ENCODE data around the gene LRRC4C. TPM values are rescaled to one million over a fixed set of nuclear protein-coding genes. Genes with fewer than 3 reads are reported as not detected.
A peak's percentile ranks its signal among the peaks of the same experiment; 100 is the strongest.

Gene LRRC4C
- total and polyA plus RNA-seq, 2 experiments from 2014 or later: 0.35 to 1.1 TPM

DNA sequence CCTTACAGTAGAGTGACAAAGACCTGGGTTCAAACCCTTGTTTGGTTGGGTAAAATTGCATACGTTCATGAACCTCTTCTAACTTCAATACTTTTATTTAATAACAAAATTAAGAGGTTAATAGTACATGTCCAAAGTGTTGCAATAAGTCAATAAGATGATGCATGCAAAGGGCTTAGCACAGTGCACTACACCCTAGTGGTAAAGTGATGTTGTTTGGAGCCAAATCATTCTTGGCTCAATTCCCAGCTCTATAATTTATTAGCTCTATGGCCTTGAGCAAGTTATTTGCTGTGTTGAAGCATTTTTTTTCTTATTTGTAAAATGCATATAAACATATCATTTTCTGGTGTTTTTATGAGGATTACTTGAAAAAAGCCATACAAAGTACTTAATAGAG lies 945.3 kb downstream of the LRRC4C start:
- Mint-ChIP-seq H3K9me3 (peaks cover 5% of the 10 kb centered on the region; the same call in 2 of the 3 replicates), H3K36me3 (ENCODE audit: low read depth) (no peaks in the 10 kb centered on the region), H3K4me3 (no peak overlapping the region), H3K27ac (no peak overlapping the region), H3K4me1 (no peaks in the 10 kb centered on the region), H3K27me3 (ENCODE audit: insufficient read depth, low read depth, poor library complexity) (no peaks in the 10 kb centered on the region)
- Histone ChIP-seq H3K4me3 (no peak overlapping the region), H3K27me3 (ENCODE audit: insufficient read depth) (no peaks in the 10 kb centered on the region), H3K9me2 (ENCODE audit: insufficient read depth) (no peaks in the 10 kb centered on the region), H3K27ac (ENCODE audit: low read depth) (no peak overlapping the region), H3K79me2 (replicated peaks; ENCODE audit: insufficient read depth) (no peaks in the 10 kb centered on the region), H3K4me1 (ENCODE audit: insufficient read depth) (no peaks in the 10 kb centered on the region), H3F3A (replicated peaks; ENCODE audit: low read depth) (no peaks in the 10 kb centered on the region), H3K4me2 (no peak overlapping the region), H4K20me1 (replicated peaks; ENCODE audit: insufficient read depth) (no peaks in the 10 kb centered on the region), H3K36me3 (ENCODE audit: insufficient read depth) (no peaks in the 10 kb centered on the region), H2AFZ (no peak overlapping the region)
- no peak for ATAC-seq
- DNase-seq (ENCODE audit: low spot score): no peak
- TF ChIP-seq CREB1 (CRISPR knock-in tag; IDR thresholded peaks at IDR 0.05; ENCODE audit: low read depth) (no peak), ZNF114 (CRISPR knock-in tag; IDR thresholded peaks at IDR 0.05) (no peak), ZNF331 (CRISPR knock-in tag; IDR thresholded peaks at IDR 0.05; ENCODE audit: low read depth) (no peak), POLR2AphosphoS5 (IDR thresholded peaks at IDR 0.05; ENCODE audit: low read depth) (no peak)

DNA sequence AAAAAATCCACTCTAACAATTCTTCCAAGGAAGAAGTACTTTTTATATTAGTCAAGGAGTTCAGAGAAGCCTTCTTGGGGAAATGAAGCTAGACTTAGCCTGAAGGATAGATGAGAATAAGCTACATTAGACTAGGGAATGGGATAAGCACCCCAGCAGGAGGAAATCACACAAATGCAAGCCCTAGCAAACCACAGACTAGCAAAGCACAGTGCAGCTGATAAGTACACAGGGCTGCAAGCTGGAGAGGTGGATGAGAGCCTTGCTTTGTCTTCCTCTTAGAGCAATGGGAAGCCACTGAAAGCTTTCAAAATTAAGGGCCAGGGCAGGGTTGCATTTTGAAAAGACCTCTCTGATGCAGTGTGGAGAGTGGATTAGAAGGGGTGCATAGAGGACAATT lies 946.2 kb downstream of the LRRC4C start:
- H3K27ac Mint-ChIP-seq: no peak overlapping the region
- H3K4me3 Mint-ChIP-seq: no peak overlapping the region
- ATAC-seq (peak; percentile 53; the same call in 2 of the 3 replicates), DNase-seq (ENCODE audit: low spot score) (no peak)
- Histone ChIP-seq H2AFZ (0 out of 2 replicates have a peak overlapping the region, but pooled peaks have one; percentile 2), H3F3A (replicated peaks; ENCODE audit: low read depth) (no peaks in the 10 kb centered on the region), H3K4me2 (no peak overlapping the region), H3K79me2 (replicated peaks; ENCODE audit: insufficient read depth) (no peaks in the 10 kb centered on the region), H3K4me3 (no peak overlapping the region), H3K9me2 (ENCODE audit: insufficient read depth) (no peaks in the 10 kb centered on the region), H3K27me3 (ENCODE audit: insufficient read depth) (no peaks in the 10 kb centered on the region), H3K27ac (ENCODE audit: low read depth) (no peak overlapping the region), H3K4me1 (ENCODE audit: insufficient read depth) (no peaks in the 10 kb centered on the region), H4K20me1 (replicated peaks; ENCODE audit: insufficient read depth) (no peaks in the 10 kb centered on the region), H3K36me3 (ENCODE audit: insufficient read depth) (no peaks in the 10 kb centered on the region)
- no peaks in the 10 kb centered on the region for H3K4me1 Mint-ChIP-seq
- peaks cover 5% of the 10 kb centered on the region; the same call in 2 of the 3 replicates for H3K9me3 Mint-ChIP-seq
- no peaks in the 10 kb centered on the region for H3K27me3 Mint-ChIP-seq (ENCODE audit: insufficient read depth, low read depth, poor library complexity)
- no peaks in the 10 kb centered on the region for H3K36me3 Mint-ChIP-seq (ENCODE audit: low read depth)
- TF ChIP-seq CREB1 (CRISPR knock-in tag; IDR thresholded peaks at IDR 0.05; ENCODE audit: low read depth): no peak
- TF ChIP-seq STAT1 (IDR thresholded peaks at IDR 0.05; ENCODE audit: unreplicated experiment): no peak
- TF ChIP-seq EZH2phosphoT487 (IDR thresholded peaks at IDR 0.05; ENCODE audit: unreplicated experiment): no peak
- TF ChIP-seq, protein P1, sequence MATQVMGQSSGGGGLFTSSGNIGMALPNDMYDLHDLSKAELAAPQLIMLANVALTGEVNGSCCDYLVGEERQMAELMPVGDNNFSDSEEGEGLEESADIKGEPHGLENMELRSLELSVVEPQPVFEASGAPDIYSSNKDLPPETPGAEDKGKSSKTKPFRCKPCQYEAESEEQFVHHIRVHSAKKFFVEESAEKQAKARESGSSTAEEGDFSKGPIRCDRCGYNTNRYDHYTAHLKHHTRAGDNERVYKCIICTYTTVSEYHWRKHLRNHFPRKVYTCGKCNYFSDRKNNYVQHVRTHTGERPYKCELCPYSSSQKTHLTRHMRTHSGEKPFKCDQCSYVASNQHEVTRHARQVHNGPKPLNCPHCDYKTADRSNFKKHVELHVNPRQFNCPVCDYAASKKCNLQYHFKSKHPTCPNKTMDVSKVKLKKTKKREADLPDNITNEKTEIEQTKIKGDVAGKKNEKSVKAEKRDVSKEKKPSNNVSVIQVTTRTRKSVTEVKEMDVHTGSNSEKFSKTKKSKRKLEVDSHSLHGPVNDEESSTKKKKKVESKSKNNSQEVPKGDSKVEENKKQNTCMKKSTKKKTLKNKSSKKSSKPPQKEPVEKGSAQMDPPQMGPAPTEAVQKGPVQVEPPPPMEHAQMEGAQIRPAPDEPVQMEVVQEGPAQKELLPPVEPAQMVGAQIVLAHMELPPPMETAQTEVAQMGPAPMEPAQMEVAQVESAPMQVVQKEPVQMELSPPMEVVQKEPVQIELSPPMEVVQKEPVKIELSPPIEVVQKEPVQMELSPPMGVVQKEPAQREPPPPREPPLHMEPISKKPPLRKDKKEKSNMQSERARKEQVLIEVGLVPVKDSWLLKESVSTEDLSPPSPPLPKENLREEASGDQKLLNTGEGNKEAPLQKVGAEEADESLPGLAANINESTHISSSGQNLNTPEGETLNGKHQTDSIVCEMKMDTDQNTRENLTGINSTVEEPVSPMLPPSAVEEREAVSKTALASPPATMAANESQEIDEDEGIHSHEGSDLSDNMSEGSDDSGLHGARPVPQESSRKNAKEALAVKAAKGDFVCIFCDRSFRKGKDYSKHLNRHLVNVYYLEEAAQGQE (IDR thresholded peaks at IDR 0.05; ENCODE audit: unreplicated experiment): no peak
- no peak for TF ChIP-seq ZNF114 (CRISPR knock-in tag; IDR thresholded peaks at IDR 0.05)
- TF ChIP-seq NANOG (IDR thresholded peaks at IDR 0.05; ENCODE audit: borderline replicate concordance): no peak
- TF ChIP-seq, protein P2, sequence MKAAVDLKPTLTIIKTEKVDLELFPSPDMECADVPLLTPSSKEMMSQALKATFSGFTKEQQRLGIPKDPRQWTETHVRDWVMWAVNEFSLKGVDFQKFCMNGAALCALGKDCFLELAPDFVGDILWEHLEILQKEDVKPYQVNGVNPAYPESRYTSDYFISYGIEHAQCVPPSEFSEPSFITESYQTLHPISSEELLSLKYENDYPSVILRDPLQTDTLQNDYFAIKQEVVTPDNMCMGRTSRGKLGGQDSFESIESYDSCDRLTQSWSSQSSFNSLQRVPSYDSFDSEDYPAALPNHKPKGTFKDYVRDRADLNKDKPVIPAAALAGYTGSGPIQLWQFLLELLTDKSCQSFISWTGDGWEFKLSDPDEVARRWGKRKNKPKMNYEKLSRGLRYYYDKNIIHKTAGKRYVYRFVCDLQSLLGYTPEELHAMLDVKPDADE (IDR thresholded peaks at IDR 0.05): no peak
- TF ChIP-seq, protein P3, sequence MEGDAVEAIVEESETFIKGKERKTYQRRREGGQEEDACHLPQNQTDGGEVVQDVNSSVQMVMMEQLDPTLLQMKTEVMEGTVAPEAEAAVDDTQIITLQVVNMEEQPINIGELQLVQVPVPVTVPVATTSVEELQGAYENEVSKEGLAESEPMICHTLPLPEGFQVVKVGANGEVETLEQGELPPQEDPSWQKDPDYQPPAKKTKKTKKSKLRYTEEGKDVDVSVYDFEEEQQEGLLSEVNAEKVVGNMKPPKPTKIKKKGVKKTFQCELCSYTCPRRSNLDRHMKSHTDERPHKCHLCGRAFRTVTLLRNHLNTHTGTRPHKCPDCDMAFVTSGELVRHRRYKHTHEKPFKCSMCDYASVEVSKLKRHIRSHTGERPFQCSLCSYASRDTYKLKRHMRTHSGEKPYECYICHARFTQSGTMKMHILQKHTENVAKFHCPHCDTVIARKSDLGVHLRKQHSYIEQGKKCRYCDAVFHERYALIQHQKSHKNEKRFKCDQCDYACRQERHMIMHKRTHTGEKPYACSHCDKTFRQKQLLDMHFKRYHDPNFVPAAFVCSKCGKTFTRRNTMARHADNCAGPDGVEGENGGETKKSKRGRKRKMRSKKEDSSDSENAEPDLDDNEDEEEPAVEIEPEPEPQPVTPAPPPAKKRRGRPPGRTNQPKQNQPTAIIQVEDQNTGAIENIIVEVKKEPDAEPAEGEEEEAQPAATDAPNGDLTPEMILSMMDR (conservative IDR thresholded peaks at IDR 0.05; ENCODE audit: low read depth in 2 of 2): no peak

All from GM23338 (cell line).